MCF 10A (cell line): Measurements from ENCODE around the gene PDE6D. TPM values are rescaled to one million over a fixed set of nuclear protein-coding genes. Genes with fewer than 3 reads are reported as not detected.

Source experiments
- BruUV-seq: library from RNA; stranded (reverse); fragments of 400-500 nt; replicated peaks from 2 replicates; lab custom pipeline; 2021; lab: Mats Ljungman, UMichigan
- CTCF ChIA-PET: fragments of 300-600 bp; sonication (Branson Sonifier 250); formaldehyde crosslinking; extraction: SDS; loops from one replicate; lab custom pipeline; 2021; ENCODE audit warnings: antibody characterized with exemption, inconsistent platforms; lab: Yijun Ruan, JAX
- POLR2A ChIA-PET: fragments of 300-600, 350-650 bp; sonication (Branson Sonifier 250); formaldehyde crosslinking; extraction: SDS; loops from one replicate; lab custom pipeline; 2020; ENCODE audit warnings: antibody characterized with exemption, inconsistent platforms; lab: Yijun Ruan, JAX
- DNase-seq: peaks from one replicate; pipeline ENCODE4 v3.0.0-alpha.2; 2018; ENCODE audit not compliant: unreplicated experiment
- H3K27ac Mint-ChIP-seq: one replicate; pipeline ENCODE4 v1.8.0; 2022; ENCODE audit warnings: mild to moderate bottlenecking, low read depth, mixed read lengths; ENCODE audit not compliant: unreplicated experiment
- H3K27me3 Mint-ChIP-seq: one replicate; pipeline ENCODE4 v1.8.0; 2022; ENCODE audit warnings: mixed read lengths; ENCODE audit not compliant: insufficient read depth, unreplicated experiment
- H3K36me3 Mint-ChIP-seq: one replicate; pipeline ENCODE4 v1.8.0; 2022; ENCODE audit warnings: mild to moderate bottlenecking, moderate library complexity, mixed read lengths; ENCODE audit not compliant: insufficient read depth, unreplicated experiment
- H3K4me1 Mint-ChIP-seq: one replicate; pipeline ENCODE4 v1.8.0; 2022; ENCODE audit warnings: mixed read lengths; ENCODE audit not compliant: insufficient read depth, unreplicated experiment
- H3K4me3 Mint-ChIP-seq: one replicate; pipeline ENCODE4 v1.8.0; 2022; ENCODE audit warnings: mild to moderate bottlenecking, moderate library complexity, mixed read lengths; ENCODE audit not compliant: unreplicated experiment
- H3K9me3 Mint-ChIP-seq: one replicate; pipeline ENCODE4 v1.8.0; 2022; ENCODE audit warnings: mixed read lengths; ENCODE audit not compliant: unreplicated experiment
- intact Hi-C: fragments of 100-400 bp; cut with micrococcal nuclease; formaldehyde crosslinking; loops from 2 replicates; pipeline ENCODE4 v1.14.1; 2022
- total RNA-seq: library from RNA; stranded (reverse); gene quantifications from 2 replicates; pipeline ENCODE4 v1.2.3, GENCODE V29; 2022
- TF ChIP-seq, protein P1 (sequence below): fragments of 200-600 bp; IDR thresholded peaks from one replicate; pipeline ENCODE4 v1.8.0; 2022; ENCODE audit warnings: antibody characterized with exemption, mild to moderate bottlenecking; ENCODE audit not compliant: unreplicated experiment

PDE6D gene
- total RNA-seq, 1 experiment from 2014 or later = 13.2 TPM

DNA sequence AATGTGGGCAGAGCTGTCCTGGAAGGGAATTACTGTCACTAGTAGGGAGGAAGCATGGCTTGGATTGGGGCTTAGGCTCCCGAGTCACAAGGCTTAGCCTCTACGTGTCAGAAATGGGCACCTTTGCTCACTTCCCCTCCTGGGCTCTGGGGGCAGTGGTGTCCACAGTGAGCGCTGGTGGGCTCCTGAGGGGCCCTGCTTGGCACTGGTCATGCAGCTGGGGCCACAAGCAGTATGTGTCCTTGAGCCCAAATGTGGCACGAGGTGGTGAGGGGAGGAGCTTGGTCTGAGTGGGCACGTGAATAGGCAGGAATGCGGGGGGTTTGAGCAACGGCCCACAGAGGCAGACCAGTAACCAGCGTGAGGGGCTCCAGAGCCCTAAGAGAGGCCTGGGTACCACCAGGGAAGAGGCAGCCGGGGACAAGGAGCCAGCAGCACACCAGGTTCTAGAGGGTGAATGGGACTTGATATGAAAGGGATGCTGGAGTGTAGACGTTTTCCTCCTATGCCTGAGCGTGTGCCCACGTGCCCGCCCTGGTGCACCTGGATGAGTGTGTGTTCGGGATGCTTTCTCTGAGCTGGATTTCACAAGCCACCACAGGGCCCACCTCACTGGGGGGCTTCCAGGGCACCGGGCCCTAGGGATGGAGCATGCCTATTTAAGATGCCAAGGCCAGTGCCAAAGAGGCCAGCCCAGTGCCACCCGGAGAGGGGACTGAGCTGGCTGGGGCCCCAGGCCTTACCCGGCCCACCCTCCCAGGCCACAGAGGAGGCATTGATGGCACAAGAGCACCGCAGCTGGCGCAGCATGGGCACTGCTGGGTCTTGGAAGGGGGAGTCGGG is 95.5 kb downstream of the PDE6D start:
- CTCF ChIA-PET = interaction anchor here (1.5 to 4.9 kb wide), 6 partner anchors 9 to 37 kb away, joined by 3 to 39 read pairs (median 9); no protein-coding TSS in a partner anchor
- H3K9me3 Mint-ChIP-seq = no peaks in the 10 kb centered on the region
- DNase-seq = no peak
- H3K4me3 Mint-ChIP-seq = no peak overlapping the region
- no peaks in the 10 kb centered on the region for H3K27me3 Mint-ChIP-seq
- peaks cover 3% of the 10 kb centered on the region for H3K4me1 Mint-ChIP-seq
- H3K27ac Mint-ChIP-seq = no peak overlapping the region
- intact Hi-C loops = no loop called here
- no TSS peak for BruUV-seq
- TF ChIP-seq, protein P1, sequence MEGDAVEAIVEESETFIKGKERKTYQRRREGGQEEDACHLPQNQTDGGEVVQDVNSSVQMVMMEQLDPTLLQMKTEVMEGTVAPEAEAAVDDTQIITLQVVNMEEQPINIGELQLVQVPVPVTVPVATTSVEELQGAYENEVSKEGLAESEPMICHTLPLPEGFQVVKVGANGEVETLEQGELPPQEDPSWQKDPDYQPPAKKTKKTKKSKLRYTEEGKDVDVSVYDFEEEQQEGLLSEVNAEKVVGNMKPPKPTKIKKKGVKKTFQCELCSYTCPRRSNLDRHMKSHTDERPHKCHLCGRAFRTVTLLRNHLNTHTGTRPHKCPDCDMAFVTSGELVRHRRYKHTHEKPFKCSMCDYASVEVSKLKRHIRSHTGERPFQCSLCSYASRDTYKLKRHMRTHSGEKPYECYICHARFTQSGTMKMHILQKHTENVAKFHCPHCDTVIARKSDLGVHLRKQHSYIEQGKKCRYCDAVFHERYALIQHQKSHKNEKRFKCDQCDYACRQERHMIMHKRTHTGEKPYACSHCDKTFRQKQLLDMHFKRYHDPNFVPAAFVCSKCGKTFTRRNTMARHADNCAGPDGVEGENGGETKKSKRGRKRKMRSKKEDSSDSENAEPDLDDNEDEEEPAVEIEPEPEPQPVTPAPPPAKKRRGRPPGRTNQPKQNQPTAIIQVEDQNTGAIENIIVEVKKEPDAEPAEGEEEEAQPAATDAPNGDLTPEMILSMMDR = no peak
- no peaks in the 10 kb centered on the region for H3K36me3 Mint-ChIP-seq
- POLR2A ChIA-PET = interaction anchor here (1.1 kb wide), 1 partner anchor 21 kb away, joined by 6 read pairs; no protein-coding TSS in a partner anchor

GRCh38 chr2:231684314-231685223 is 96.5 kb downstream of the PDE6D start:
- ChIA-PET CTCF (interaction anchor here (0.6 to 4.9 kb wide), 6 partner anchors 10 to 457 kb away, joined by 3 to 39 read pairs (median 4); no protein-coding TSS in a partner anchor), POLR2A (interaction anchor here (0.9 to 1.1 kb wide), 3 partner anchors 17 to 25 kb away, joined by 4 to 6 read pairs (median 4); no protein-coding TSS in a partner anchor)
- no peak for DNase-seq
- H3K4me1 Mint-ChIP-seq = peaks cover 3% of the 10 kb centered on the region
- no peaks in the 10 kb centered on the region for H3K27me3 Mint-ChIP-seq
- TF ChIP-seq, protein P1 = no peak
- BruUV-seq = no TSS peak
- H3K4me3 Mint-ChIP-seq = no peak overlapping the region
- no peaks in the 10 kb centered on the region for H3K36me3 Mint-ChIP-seq
- no peaks in the 10 kb centered on the region for H3K9me3 Mint-ChIP-seq
- intact Hi-C loops = no loop called here
- H3K27ac Mint-ChIP-seq = no peak overlapping the region

DNA sequence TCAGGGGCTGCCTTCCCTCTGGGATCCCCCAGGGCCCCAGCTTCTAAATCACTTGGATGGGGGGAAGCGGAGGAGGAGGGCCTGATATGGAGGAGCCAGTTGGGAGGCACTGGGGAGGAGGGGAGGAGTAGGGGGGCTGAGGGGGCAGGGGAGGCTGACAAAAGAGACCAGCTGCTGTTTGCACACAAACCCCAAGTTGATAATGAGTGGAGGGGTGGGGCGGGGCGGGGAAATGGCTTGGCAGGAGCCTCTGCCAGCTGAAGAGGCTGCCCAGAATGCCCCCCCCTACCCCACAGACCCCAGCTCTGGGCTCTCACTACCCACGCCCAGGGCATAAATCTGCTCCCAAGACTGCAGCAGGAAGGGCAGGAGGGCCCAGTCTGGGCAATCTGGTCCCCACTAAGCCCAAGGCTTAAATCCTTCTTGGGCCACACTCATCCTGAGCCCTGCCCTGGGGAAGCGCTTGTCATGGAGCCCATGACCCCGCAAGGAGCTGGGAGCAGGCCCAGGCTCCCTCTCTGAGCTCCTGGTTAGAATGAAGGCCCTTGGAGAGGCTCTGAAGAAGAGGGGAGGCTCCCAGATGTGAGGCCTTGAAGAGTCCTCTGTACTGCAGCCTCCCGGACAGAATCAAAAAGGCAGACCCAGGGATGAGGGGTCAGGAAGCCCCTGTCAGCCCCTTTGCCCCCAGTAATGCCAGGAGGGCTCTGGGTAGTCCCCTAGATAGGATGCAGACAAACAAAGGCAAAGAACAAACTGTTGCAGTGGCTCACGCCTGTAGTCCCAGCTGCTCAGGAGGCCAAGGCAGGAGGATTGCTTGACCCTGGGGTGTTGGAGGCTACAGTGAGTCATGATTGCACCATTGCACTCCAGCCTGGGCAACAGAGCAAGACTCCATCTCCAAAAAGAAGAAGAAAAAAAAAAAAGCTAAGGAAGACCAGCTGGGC is 97.5 kb downstream of the PDE6D start:
- TF ChIP-seq, protein P1 = no peak
- no TSS peak for BruUV-seq
- H3K36me3 Mint-ChIP-seq = no peaks in the 10 kb centered on the region
- ChIA-PET POLR2A (interaction anchor here (0.9 to 1.1 kb wide), 2 partner anchors 18 to 26 kb away, joined by 4 read pairs; no protein-coding TSS in a partner anchor), CTCF (interaction anchor here (0.6 to 4.9 kb wide), 4 partner anchors 9 to 458 kb away, joined by 3 to 39 read pairs (median 16); no protein-coding TSS in a partner anchor)
- H3K9me3 Mint-ChIP-seq = no peaks in the 10 kb centered on the region
- H3K4me3 Mint-ChIP-seq = no peak overlapping the region
- peaks cover 3% of the 10 kb centered on the region for H3K4me1 Mint-ChIP-seq
- H3K27ac Mint-ChIP-seq = no peak overlapping the region
- DNase-seq = no peak
- intact Hi-C loops = no loop called here
- no peaks in the 10 kb centered on the region for H3K27me3 Mint-ChIP-seq
